WTC11 (cell line): Measurements from ENCODE around the gene NAA80.

Source experiments
- ATF6 ChIP-seq: sonication (generic); formaldehyde crosslinking; IDR thresholded peaks from 2 replicates; pipeline ENCODE4 v1.8.1; 2023; ENCODE audit warnings: mild to moderate bottlenecking, missing genetic modification reagents
- CTCF ChIP-seq: fragments of 200-600 bp; IDR thresholded peaks from 2 replicates; pipeline ENCODE4 v1.8.0; 2022; ENCODE audit warnings: antibody characterized with exemption
- EMX1 ChIP-seq: fragments of 250-450 bp; sonication (Bioruptor Pico); IDR thresholded peaks from 2 replicates; pipeline ENCODE4 v1.8.0; 2021; ENCODE audit warnings: mild to moderate bottlenecking
- SP1 ChIP-seq: sonication (generic); formaldehyde crosslinking; conservative IDR thresholded peaks from 2 replicates; pipeline ENCODE4 v1.8.1; 2022; ENCODE audit warnings: missing genetic modification reagents

DNA sequence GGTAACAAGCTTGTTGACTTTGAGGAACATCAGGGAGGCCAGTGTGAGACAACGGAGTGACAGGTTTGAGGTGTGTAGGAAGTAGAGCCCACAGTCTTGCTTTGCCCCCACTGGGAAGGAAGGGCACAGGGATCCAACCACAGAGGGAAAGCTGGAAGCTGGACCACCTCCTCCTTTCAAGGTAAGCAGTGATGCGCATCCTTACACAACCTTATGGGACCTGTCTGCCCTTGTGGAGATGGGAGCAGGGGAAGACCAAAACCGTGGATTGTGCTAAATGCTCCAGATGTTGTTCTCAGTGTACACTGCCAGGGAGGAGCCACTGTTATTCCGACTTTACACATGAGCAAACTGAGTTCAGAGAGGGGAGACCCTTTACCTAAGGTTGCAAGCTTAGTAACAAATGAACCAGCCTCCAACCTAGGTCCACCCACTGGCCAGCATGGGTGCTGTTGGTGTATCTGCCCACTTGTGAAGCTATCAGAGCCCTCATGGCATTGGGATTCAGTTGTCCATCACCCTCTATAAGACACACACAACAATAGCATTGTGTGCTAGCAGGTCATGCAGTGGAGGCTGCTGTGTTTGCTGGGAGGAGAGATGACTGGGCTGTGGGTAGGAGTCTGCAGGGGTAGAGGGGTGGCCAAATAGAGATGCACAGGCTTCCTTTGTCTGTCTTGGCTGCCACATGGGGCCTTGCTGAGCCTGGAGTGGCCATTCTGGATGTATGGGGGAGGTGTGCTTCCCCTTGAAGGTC, 20.9 kb downstream of the NAA80 start:
- TF ChIP-seq CTCF (no peak), SP1 (CRISPR knock-in tag) (no peak), EMX1 (CRISPR knock-in tag) (no peak), ATF6 (CRISPR knock-in tag) (no peak)
